Neural progenitor cell (in vitro differentiated cells): Measurements from ENCODE around the gene SYTL1.

Experiments
- EZH2phosphoT487 ChIP-seq: fragments of 200-600 bp; sonication (generic); IDR thresholded peaks from 2 replicates; pipeline ENCODE4 v1.6.1; 2017; ENCODE audit warnings: antibody characterized with exemption
- TF ChIP-seq, protein P1 (sequence below): fragments of 200-600 bp; sonication (generic); IDR thresholded peaks from 2 replicates; pipeline ENCODE4 v1.5.1; 2017; ENCODE audit warnings: antibody characterized with exemption, mild to moderate bottlenecking

DNA sequence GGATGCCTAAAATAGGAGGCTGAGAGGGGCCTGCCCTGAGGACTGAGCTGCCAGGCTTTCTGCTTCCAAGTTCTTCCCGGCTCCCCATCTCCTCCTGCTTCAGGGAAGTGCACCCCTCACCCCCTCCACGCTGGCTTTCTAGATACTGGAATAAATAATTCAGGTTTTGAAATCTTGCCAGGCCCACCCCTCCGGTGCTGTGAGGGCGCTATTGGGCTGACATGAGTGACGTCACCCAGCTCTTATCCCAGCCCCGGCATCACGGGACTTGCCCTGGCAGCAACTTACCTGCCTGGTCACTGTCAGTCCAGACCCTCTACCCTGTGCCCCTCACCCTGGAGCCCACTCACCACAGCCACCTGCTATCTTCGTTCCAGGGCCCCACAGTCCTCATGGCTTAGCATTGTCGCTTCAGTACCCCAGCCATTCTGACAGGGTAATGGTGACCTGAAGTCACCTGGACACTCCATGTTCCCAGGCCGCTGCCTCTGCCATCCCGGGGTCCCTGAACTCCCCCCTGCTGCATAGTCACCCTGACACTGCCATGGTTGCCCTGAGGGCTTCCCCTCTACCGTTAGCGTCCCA, 49.8 kb downstream of the SYTL1 start:
- TF ChIP-seq, protein P1, sequence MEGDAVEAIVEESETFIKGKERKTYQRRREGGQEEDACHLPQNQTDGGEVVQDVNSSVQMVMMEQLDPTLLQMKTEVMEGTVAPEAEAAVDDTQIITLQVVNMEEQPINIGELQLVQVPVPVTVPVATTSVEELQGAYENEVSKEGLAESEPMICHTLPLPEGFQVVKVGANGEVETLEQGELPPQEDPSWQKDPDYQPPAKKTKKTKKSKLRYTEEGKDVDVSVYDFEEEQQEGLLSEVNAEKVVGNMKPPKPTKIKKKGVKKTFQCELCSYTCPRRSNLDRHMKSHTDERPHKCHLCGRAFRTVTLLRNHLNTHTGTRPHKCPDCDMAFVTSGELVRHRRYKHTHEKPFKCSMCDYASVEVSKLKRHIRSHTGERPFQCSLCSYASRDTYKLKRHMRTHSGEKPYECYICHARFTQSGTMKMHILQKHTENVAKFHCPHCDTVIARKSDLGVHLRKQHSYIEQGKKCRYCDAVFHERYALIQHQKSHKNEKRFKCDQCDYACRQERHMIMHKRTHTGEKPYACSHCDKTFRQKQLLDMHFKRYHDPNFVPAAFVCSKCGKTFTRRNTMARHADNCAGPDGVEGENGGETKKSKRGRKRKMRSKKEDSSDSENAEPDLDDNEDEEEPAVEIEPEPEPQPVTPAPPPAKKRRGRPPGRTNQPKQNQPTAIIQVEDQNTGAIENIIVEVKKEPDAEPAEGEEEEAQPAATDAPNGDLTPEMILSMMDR = no peak
- TF ChIP-seq EZH2phosphoT487 = no peak
